ENCODE data around the gene ERFE.

- TF ChIP-seq CTCF (conservative IDR thresholded peaks at IDR 0.05 in 1 of 2, IDR thresholded peaks at IDR 0.05 in 1 of 2; ENCODE audit: extremely low read depth in 1 of 2, insufficient read depth in 1 of 2, low read depth in 1 of 2, low read length in 2 of 2) (no peak), EZH2 (IDR thresholded peaks at IDR 0.05; ENCODE audit: borderline replicate concordance, low read length) (no peak)
Measured at GRCh38 chr2:238145851-238146250, 12.9 kb upstream of the ERFE start.
